Stomach smooth muscle (tissue), 2 donors: ENCODE data around the gene PDE6B.

Source experiments
- H3K27ac ChIP-seq: one replicate; pipeline ENCODE4 v1.7.0; 2013; ENCODE audit warnings: mild to moderate bottlenecking, low read length, inconsistent platforms
- H3K27me3 ChIP-seq, 2 donors: one replicate each; pipeline ENCODE4 v1.7.0; 2013; ENCODE audit warnings: low read length in 2 of 2; ENCODE audit not compliant: insufficient read depth in 2 of 2, control insufficient read depth in 1 of 2
- H3K36me3 ChIP-seq, 2 donors: one replicate each; pipeline ENCODE4 v1.7.0; 2013; ENCODE audit warnings: low read length in 2 of 2; ENCODE audit not compliant: control insufficient read depth in 2 of 2, insufficient read depth in 2 of 2
- H3K4me1 ChIP-seq: one replicate; pipeline ENCODE4 v1.7.0; 2013; ENCODE audit warnings: low read length; ENCODE audit not compliant: control insufficient read depth, insufficient read depth
- H3K4me3 ChIP-seq, 2 donors: one replicate each; pipeline ENCODE4 v1.7.0; 2013; ENCODE audit warnings: low read length in 2 of 2
- H3K9ac ChIP-seq, 2 donors: one replicate each; pipeline ENCODE4 v1.7.0; 2013; ENCODE audit warnings: low read length in 2 of 2, mild to moderate bottlenecking in 1 of 2
- H3K9me3 ChIP-seq, 2 donors: one replicate each; pipeline ENCODE4 v1.7.0; 2013; ENCODE audit warnings: low read length in 2 of 2; ENCODE audit not compliant: control insufficient read depth in 2 of 2
- donor health status: healthy.
- donor health status: Pancreatic carcinoma.

Gene PDE6B

GRCh38 chr4:646460-646859 lies 21.1 kb downstream of the PDE6B start:
- Histone ChIP-seq H3K27ac (no peak overlapping the region), H3K4me3 (no peak overlapping the region), H3K36me3 (no peaks in the 10 kb centered on the region), H3K9ac (no peak overlapping the region), H3K9me3 (peaks cover 0 to under 1% of the 10 kb centered on the region in 2 donors), H3K27me3 (peaks cover 24% of the 10 kb centered on the region in 2 donors), H3K4me1 (no peaks in the 10 kb centered on the region)

DNA sequence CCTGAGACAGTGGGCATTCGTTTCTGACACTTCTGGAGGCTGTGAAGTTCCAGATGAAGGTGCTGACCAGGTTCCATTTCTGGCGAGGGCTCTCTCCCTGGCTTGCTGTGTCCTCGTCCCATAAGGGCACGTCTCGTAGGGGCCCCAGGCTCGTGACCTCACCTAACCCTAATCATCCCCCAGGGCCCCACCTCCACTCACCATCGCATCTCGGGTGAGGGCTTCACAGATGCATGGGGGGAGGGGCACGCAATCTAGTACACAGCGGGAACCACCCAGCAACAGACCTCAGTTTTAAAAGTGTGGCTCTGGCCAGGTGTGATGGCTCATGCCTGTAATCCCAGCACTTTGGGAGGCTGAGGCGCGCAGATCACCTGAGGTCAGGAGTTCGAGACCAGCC lies 22.1 kb downstream of the PDE6B start:
- Histone ChIP-seq H3K27me3 (peaks cover 24 to 29% of the 10 kb centered on the region in 2 donors), H3K4me1 (no peaks in the 10 kb centered on the region), H3K4me3 (no peak overlapping the region), H3K36me3 (no peaks in the 10 kb centered on the region), H3K27ac (no peak overlapping the region), H3K9me3 (no peaks in the 10 kb centered on the region), H3K9ac (no peak overlapping the region)

GRCh38 chr4:648579-649292 lies 23.4 kb downstream of the PDE6B start:
- Histone ChIP-seq H3K27ac (no peak overlapping the region), H3K27me3 (peaks cover 24 to 29% of the 10 kb centered on the region in 2 donors), H3K4me3 (no peak overlapping the region), H3K36me3 (no peaks in the 10 kb centered on the region), H3K9me3 (no peaks in the 10 kb centered on the region), H3K4me1 (no peaks in the 10 kb centered on the region), H3K9ac (no peak overlapping the region)

GRCh38 chr4:649293-649625 lies 23.9 kb downstream of the PDE6B start:
- Histone ChIP-seq H3K4me3 (no peak overlapping the region), H3K27me3 (peaks cover 24 to 29% of the 10 kb centered on the region in 2 donors), H3K36me3 (no peaks in the 10 kb centered on the region), H3K27ac (no peak overlapping the region), H3K9me3 (no peaks in the 10 kb centered on the region), H3K4me1 (no peaks in the 10 kb centered on the region), H3K9ac (no peak overlapping the region)

- no peaks in the 10 kb centered on the region for H3K4me1 ChIP-seq
- H3K36me3 ChIP-seq, result no peaks in the 10 kb centered on the region
- no peak overlapping the region for H3K27ac ChIP-seq
- peaks cover 24 to 31% of the 10 kb centered on the region in 2 donors for H3K27me3 ChIP-seq
- no peak overlapping the region for H3K9ac ChIP-seq
- H3K9me3 ChIP-seq, result no peaks in the 10 kb centered on the region
- H3K4me3 ChIP-seq, result no peak overlapping the region
Observed at GRCh38 chr4:649751-650310, 24.5 kb downstream of the PDE6B start.

GRCh38 chr4:650461-650860 lies 25.1 kb downstream of the PDE6B start:
- no peak overlapping the region for H3K9ac ChIP-seq
- peaks cover 24 to 31% of the 10 kb centered on the region in 2 donors for H3K27me3 ChIP-seq
- no peaks in the 10 kb centered on the region for H3K36me3 ChIP-seq
- H3K27ac ChIP-seq, result no peak overlapping the region
- H3K4me3 ChIP-seq, result no peak overlapping the region
- H3K4me1 ChIP-seq, result no peaks in the 10 kb centered on the region
- no peaks in the 10 kb centered on the region for H3K9me3 ChIP-seq

GRCh38 chr4:650951-651883 lies 25.8 kb downstream of the PDE6B start:
- Histone ChIP-seq H3K27ac (no peak overlapping the region), H3K4me3 (no peak overlapping the region), H3K27me3 (peaks cover 24 to 34% of the 10 kb centered on the region in 2 donors)

GRCh38 chr4:651884-652642 lies 26.7 kb downstream of the PDE6B start:
- no peaks in the 10 kb centered on the region for H3K36me3 ChIP-seq
- no peaks in the 10 kb centered on the region for H3K4me1 ChIP-seq
- H3K9me3 ChIP-seq, result no peaks in the 10 kb centered on the region
- H3K27ac ChIP-seq, result no peak overlapping the region
- no peak overlapping the region for H3K4me3 ChIP-seq
- no peak overlapping the region for H3K9ac ChIP-seq
- peaks cover 24 to 34% of the 10 kb centered on the region in 2 donors for H3K27me3 ChIP-seq

More at GRCh38 chr4:650951-651883, 25.8 kb downstream of the PDE6B start:
- H3K36me3 ChIP-seq, result no peaks in the 10 kb centered on the region
- H3K9me3 ChIP-seq, result no peaks in the 10 kb centered on the region
- no peak overlapping the region for H3K9ac ChIP-seq
- no peaks in the 10 kb centered on the region for H3K4me1 ChIP-seq

DNA sequence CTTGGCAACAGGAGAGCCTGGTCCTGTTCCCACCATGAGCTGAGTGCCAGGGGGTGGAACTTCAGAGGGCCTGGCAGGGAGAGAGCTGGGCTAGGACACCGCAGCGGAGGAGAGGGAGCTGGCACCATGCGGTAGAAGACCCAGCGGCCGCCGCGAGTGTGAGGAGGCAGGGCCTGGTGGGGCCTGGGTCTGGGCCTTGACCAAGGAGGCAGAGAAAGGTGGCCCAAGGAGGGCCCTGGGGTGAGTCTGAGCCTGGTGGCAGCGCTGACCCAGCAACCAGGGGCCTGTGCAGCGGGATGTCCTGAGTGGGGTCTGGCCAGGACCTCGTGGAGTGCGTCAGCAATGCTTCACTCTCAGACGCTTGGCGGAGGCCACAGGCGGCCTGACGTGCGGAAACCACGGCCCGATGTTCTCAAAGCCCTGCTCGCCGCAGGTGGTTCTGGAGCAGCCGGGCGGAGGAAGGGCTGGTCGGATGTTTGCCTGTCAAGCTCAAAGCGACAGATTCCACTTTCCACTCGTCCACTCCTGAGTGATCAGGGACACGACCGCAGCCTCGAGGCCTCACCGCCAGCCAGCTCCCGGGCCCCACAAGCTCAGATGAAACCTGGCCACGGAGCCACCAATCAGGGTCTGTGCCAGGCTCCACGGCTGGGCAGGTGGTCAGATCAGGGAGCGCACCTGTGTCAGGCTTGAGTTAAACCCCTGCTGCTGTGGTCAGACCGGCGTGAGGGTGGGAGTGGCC lies 27.9 kb downstream of the PDE6B start:
- Histone ChIP-seq H3K4me1 (no peaks in the 10 kb centered on the region), H3K4me3 (no peak overlapping the region), H3K36me3 (no peaks in the 10 kb centered on the region), H3K9me3 (no peaks in the 10 kb centered on the region), H3K27me3 (peaks cover 21 to 28% of the 10 kb centered on the region in 2 donors), H3K9ac (no peak overlapping the region), H3K27ac (no peak overlapping the region)
